HepG2 (cell line): ENCODE measurements around the gene NRSN2. TPM values are rescaled to one million over a fixed set of nuclear protein-coding genes. Genes with fewer than 3 reads are reported as not detected.

Source experiments
- ATM ChIP-seq: fragments of 450-650 bp; IDR thresholded peaks from 2 replicates; pipeline ENCODE4 v1.7.1; 2017; ENCODE audit warnings: mild to moderate bottlenecking, borderline replicate concordance
- CEBPB ChIP-seq: IDR thresholded peaks from 2 replicates; pipeline ENCODE4 v1.6.1; 2011; ENCODE audit warnings: low read depth, low read length, improper control_type of control experiment, borderline replicate concordance
- HOXA9 ChIP-seq: sonication (generic); formaldehyde crosslinking; IDR thresholded peaks from 2 replicates; pipeline ENCODE4 v1.8.1; 2022; ENCODE audit warnings: missing genetic modification reagents, mild to moderate bottlenecking, moderate library complexity, borderline replicate concordance
- KLF12 ChIP-seq: sonication (generic); formaldehyde crosslinking; IDR thresholded peaks from 2 replicates; pipeline ENCODE4 v1.4.0; 2020; ENCODE audit warnings: missing genetic modification reagents, borderline replicate concordance
- MXI1 ChIP-seq: IDR thresholded peaks from 3 replicates; pipeline ENCODE4 v1.6.1; 2012; ENCODE audit warnings: low read depth, low read length, inconsistent platforms, borderline replicate concordance
- NFATC3 ChIP-seq: sonication (generic); formaldehyde crosslinking; IDR thresholded peaks from 2 replicates; pipeline ENCODE4 v1.5.1; 2020; ENCODE audit warnings: mild to moderate bottlenecking, missing genetic modification reagents
- RCOR2 ChIP-seq: IDR thresholded peaks from 2 replicates; pipeline ENCODE4 v1.6.1; 2016; ENCODE audit warnings: missing biosample characterization, missing genetic modification reagents
- REXO4 ChIP-seq: sonication (generic); formaldehyde crosslinking; IDR thresholded peaks from 2 replicates; pipeline ENCODE4 v1.8.0; 2022; ENCODE audit warnings: missing genetic modification reagents, mild to moderate bottlenecking, borderline replicate concordance
- SNAPC2 ChIP-seq: sonication (generic); formaldehyde crosslinking; IDR thresholded peaks from 2 replicates; pipeline ENCODE4 v1.8.1; 2022; ENCODE audit warnings: mild to moderate bottlenecking, missing genetic modification reagents
- TBP ChIP-seq: sonication (generic); formaldehyde crosslinking; IDR thresholded peaks from 2 replicates; pipeline ENCODE4 v1.5.0; 2020; ENCODE audit warnings: missing genetic modification reagents
- TRIM24 ChIP-seq: sonication (generic); formaldehyde crosslinking; IDR thresholded peaks from 2 replicates; pipeline ENCODE4 v1.8.0; 2022; ENCODE audit warnings: mild to moderate bottlenecking, missing genetic modification reagents
- ZNF17 ChIP-seq: sonication (generic); formaldehyde crosslinking; IDR thresholded peaks from 2 replicates; pipeline ENCODE4 v1.5.0; 2020; ENCODE audit warnings: mild to moderate bottlenecking, missing genetic modification reagents
- ZNF292 ChIP-seq: sonication (generic); formaldehyde crosslinking; IDR thresholded peaks from 2 replicates; pipeline ENCODE4 v1.8.1; 2022; ENCODE audit warnings: mild to moderate bottlenecking, low read depth, missing genetic modification reagents, borderline replicate concordance
- ZNF326 ChIP-seq: sonication (generic); formaldehyde crosslinking; IDR thresholded peaks from 2 replicates; pipeline ENCODE4 v1.4.0; 2020; ENCODE audit warnings: missing genetic modification reagents, borderline replicate concordance
- ZNF333 ChIP-seq: sonication (generic); formaldehyde crosslinking; IDR thresholded peaks from 2 replicates; pipeline ENCODE4 v1.4.0; 2020; ENCODE audit warnings: mild to moderate bottlenecking, missing genetic modification reagents, borderline replicate concordance
- ZNF569 ChIP-seq: sonication (generic); formaldehyde crosslinking; IDR thresholded peaks from 2 replicates; pipeline ENCODE4 v1.5.0; 2020; ENCODE audit warnings: mild to moderate bottlenecking, missing genetic modification reagents, moderate library complexity, borderline replicate concordance
- ZNF678 ChIP-seq: sonication (generic); formaldehyde crosslinking; IDR thresholded peaks from 2 replicates; pipeline ENCODE4 v1.4.0; 2020; ENCODE audit warnings: mild to moderate bottlenecking, missing genetic modification reagents
- ZSCAN25 ChIP-seq: sonication (generic); formaldehyde crosslinking; IDR thresholded peaks from 2 replicates; pipeline ENCODE4 v1.8.0; 2022; ENCODE audit warnings: mild to moderate bottlenecking, missing genetic modification reagents
- polyA plus RNA-seq, 8 experiments: library from polyadenylated mRNA; depleted of rRNA in 3 of 8; stranded (reverse) in 7 of 8; unstranded in 1 of 8; fragments of >200 nt; fragmentation: Illumina TruSeq in 4 of 8; extraction: Trizol in 4 of 8; gene quantifications; 2 replicates each; pipeline versions ENCODE4 v1.2.1 to v1.2.3, GENCODE V29; 2011 to 2016; ENCODE audit warnings: low read depth in 4 of 8, missing spikeins in 1 of 8, mixed read lengths in 1 of 8; ENCODE audit not compliant: insufficient read depth in 1 of 8
- total RNA-seq, 5 experiments: library from RNA; depleted of rRNA; stranded (reverse); fragments of >200 nt; fragmentation: Illumina TruSeq; extraction: Trizol; gene quantifications; 2 replicates each; pipeline ENCODE4 v1.2.3, GENCODE V29; 2016; ENCODE audit warnings: low read depth in 1 of 5
- TF ChIP-seq, protein P1 (sequence below): sonication (generic); formaldehyde crosslinking; IDR thresholded peaks from 2 replicates; pipeline ENCODE4 v1.5.0; 2020; ENCODE audit warnings: missing genetic modification reagents
- TF ChIP-seq, protein P2 (sequence below): sonication (generic); formaldehyde crosslinking; IDR thresholded peaks from 2 replicates; pipeline ENCODE4 v1.8.1; 2023; ENCODE audit warnings: missing genetic modification reagents, mild to moderate bottlenecking, borderline replicate concordance
- TF ChIP-seq, protein P3 (sequence below): sonication (generic); formaldehyde crosslinking; IDR thresholded peaks from 2 replicates; pipeline ENCODE4 v1.5.1; 2020; ENCODE audit warnings: missing genetic modification reagents, mild to moderate bottlenecking, borderline replicate concordance
- TF ChIP-seq, protein P4 (sequence below): IDR thresholded peaks from 2 replicates; pipeline ENCODE4 v1.6.1; 2018; ENCODE audit warnings: missing genetic modification reagents, mild to moderate bottlenecking, missing compliant biosample characterization
- TF ChIP-seq, protein P5 (sequence below): sonication (generic); formaldehyde crosslinking; IDR thresholded peaks from 2 replicates; pipeline ENCODE4 v1.4.0; 2020; ENCODE audit warnings: mild to moderate bottlenecking, missing genetic modification reagents

NRSN2 gene
- total and polyA plus RNA-seq, 2 of the 13 experiments (the other 11 are each of a cell fraction or from before 2014, with no cell fraction given), result 32.3 to 49.4 TPM

DNA sequence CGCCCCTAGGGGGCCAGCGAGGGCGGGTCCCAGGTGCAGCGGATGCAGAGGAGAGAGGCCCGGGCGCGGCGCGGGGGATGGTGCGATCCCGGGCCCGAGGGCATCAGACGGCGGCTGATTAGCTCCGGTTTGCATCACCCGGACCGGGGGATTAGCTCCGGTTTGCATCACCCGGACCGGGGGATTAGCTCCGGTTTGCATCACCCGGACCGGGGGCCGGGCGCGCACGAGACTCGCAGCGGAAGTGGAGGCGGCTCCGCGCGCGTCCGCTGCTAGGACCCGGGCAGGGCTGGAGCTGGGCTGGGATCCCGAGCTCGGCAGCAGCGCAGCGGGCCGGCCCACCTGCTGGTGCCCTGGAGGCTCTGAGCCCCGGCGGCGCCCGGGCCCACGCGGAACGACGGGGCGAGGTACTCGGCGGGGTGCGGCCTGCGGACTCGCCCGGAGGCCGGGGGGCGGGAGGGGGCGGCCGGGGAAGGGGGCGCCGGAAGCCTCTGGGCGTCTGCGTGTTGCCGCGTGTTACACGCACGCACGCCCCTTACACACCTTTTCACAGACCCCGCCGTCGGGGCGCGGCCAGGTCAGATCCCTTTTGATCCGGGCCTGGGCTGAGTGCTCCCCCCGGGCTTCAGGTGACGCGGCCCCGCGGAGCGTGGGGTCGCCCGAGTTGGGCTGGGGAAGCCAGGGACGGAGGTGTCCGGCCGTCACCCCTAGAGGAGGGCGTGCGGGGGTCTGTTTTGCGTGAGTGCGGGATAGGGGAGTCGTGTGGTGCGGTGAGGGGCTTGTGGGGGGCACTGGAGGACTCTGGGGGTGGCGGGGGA lies 34.1 kb downstream of the NRSN2 start (continued):
- TF ChIP-seq, protein P1, sequence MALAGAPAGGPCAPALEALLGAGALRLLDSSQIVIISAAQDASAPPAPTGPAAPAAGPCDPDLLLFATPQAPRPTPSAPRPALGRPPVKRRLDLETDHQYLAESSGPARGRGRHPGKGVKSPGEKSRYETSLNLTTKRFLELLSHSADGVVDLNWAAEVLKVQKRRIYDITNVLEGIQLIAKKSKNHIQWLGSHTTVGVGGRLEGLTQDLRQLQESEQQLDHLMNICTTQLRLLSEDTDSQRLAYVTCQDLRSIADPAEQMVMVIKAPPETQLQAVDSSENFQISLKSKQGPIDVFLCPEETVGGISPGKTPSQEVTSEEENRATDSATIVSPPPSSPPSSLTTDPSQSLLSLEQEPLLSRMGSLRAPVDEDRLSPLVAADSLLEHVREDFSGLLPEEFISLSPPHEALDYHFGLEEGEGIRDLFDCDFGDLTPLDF, result 0 out of 2 replicates have a peak, but pooled peaks have one; percentile 63
- TF ChIP-seq ZNF678 (CRISPR knock-in tag), result peak; percentile 88; the same call in 1 of the 2 replicates
- TF ChIP-seq HOXA9 (CRISPR knock-in tag), result no peak
- peak; percentile 96 for TF ChIP-seq CEBPB
- no peak for TF ChIP-seq ZNF569 (CRISPR knock-in tag)
- TF ChIP-seq, protein P2, sequence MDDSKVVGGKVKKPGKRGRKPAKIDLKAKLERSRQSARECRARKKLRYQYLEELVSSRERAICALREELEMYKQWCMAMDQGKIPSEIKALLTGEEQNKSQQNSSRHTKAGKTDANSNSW (CRISPR knock-in tag), result no peak; the same call in 1 of the 2 replicates
- TF ChIP-seq SNAPC2 (CRISPR knock-in tag), result peak; percentile 21; the same call in 1 of the 2 replicates
- TF ChIP-seq TRIM24, result no peak
- TF ChIP-seq, protein P3, sequence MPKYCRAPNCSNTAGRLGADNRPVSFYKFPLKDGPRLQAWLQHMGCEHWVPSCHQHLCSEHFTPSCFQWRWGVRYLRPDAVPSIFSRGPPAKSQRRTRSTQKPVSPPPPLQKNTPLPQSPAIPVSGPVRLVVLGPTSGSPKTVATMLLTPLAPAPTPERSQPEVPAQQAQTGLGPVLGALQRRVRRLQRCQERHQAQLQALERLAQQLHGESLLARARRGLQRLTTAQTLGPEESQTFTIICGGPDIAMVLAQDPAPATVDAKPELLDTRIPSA (CRISPR knock-in tag), result no peak
- TF ChIP-seq RCOR2 (CRISPR knock-in tag), result peak; percentile 49; the same call in 1 of the 2 replicates
- no peak for TF ChIP-seq TBP (CRISPR knock-in tag)
- no peak for TF ChIP-seq ZNF292 (CRISPR knock-in tag)
- peak; percentile 77; the same call in 2 of the 3 replicates for TF ChIP-seq MXI1
- no peak for TF ChIP-seq NFATC3
- peak; percentile 88 for TF ChIP-seq ZNF333 (CRISPR knock-in tag)
- 0 out of 2 replicates have a peak, but pooled peaks have one; percentile 61 for TF ChIP-seq ZNF17 (CRISPR knock-in tag)
- TF ChIP-seq KLF12 (CRISPR knock-in tag), result peak; percentile 96
- no peak for TF ChIP-seq ATM
- TF ChIP-seq, protein P4, sequence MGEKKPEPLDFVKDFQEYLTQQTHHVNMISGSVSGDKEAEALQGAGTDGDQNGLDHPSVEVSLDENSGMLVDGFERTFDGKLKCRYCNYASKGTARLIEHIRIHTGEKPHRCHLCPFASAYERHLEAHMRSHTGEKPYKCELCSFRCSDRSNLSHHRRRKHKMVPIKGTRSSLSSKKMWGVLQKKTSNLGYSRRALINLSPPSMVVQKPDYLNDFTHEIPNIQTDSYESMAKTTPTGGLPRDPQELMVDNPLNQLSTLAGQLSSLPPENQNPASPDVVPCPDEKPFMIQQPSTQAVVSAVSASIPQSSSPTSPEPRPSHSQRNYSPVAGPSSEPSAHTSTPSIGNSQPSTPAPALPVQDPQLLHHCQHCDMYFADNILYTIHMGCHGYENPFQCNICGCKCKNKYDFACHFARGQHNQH (CRISPR knock-in tag), result peak; percentile 83
- no peak; the same call in 1 of the 2 replicates for TF ChIP-seq ZNF326 (CRISPR knock-in tag)
- peak; percentile 76; the same call in 1 of the 2 replicates for TF ChIP-seq REXO4
- TF ChIP-seq ZSCAN25, result 0 out of 2 replicates have a peak, but pooled peaks have one; percentile 59
- TF ChIP-seq, protein P5, sequence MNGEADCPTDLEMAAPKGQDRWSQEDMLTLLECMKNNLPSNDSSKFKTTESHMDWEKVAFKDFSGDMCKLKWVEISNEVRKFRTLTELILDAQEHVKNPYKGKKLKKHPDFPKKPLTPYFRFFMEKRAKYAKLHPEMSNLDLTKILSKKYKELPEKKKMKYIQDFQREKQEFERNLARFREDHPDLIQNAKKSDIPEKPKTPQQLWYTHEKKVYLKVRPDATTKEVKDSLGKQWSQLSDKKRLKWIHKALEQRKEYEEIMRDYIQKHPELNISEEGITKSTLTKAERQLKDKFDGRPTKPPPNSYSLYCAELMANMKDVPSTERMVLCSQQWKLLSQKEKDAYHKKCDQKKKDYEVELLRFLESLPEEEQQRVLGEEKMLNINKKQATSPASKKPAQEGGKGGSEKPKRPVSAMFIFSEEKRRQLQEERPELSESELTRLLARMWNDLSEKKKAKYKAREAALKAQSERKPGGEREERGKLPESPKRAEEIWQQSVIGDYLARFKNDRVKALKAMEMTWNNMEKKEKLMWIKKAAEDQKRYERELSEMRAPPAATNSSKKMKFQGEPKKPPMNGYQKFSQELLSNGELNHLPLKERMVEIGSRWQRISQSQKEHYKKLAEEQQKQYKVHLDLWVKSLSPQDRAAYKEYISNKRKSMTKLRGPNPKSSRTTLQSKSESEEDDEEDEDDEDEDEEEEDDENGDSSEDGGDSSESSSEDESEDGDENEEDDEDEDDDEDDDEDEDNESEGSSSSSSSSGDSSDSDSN (CRISPR knock-in tag), result peak; percentile 95
